Peyer's patch (tissue), 4 donors: ENCODE measurements around the gene ZNF778.
"Not testable (repeated sequence)": the region's sequence is repeated elsewhere in the genome, so short reads cannot be mapped to it uniquely, and the experiment has no call there.

Source experiments
- POLR2A ChIP-seq, 2 donors: fragments of 450-650 bp; IDR thresholded peaks; one replicate each; pipeline ENCODE4 v1.5.1; 2017; ENCODE audit warnings: antibody characterized with exemption in 2 of 2, mild to moderate bottlenecking in 2 of 2, moderate library complexity in 2 of 2
- TF ChIP-seq, protein P1 (sequence below), 6 experiments: fragments of 450-650 bp in 4 of 6; fragments of 200-600 bp in 2 of 6; sonication (generic) in 1 of 6; IDR thresholded peaks; one replicate each; pipeline ENCODE4 v1.5.1; 2017 to 2019; ENCODE audit warnings: antibody characterized with exemption in 6 of 6, mild to moderate bottlenecking in 3 of 6, moderate library complexity in 1 of 6

DNA sequence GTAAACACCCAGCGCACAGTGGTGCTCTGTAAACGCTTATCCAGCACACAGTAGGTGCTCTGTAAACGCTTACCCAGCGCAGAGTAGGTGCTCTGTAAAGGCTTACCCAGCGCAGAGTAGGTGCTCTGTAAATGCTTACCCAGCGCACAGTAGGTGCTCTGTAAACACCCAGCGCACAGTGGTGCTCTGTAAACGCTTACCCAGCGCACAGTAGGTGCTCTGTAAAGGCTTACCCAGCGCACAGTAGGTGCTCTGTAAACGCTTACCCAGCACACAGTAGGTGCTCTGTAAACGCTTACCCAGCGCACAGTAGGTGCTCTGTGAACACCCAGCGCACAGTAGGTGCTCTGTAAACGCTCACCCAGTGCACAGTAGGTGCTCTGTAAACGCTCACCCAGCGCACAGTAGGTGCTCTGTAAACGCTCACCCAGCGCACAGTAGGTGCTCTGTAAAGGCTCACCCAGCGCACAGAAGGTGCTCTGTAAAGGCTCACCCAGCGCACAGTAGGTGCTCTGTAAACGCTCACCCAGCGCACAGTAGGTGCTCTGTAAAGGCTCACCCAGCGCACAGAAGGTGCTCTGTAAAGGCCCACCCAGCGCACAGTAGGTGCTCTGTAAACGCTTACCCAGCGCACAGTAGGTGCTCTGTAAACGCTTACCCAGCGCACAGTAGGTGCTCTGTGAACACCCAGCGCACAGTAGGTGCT, 31.5 kb upstream of the ZNF778 start:
- TF ChIP-seq, protein P1, sequence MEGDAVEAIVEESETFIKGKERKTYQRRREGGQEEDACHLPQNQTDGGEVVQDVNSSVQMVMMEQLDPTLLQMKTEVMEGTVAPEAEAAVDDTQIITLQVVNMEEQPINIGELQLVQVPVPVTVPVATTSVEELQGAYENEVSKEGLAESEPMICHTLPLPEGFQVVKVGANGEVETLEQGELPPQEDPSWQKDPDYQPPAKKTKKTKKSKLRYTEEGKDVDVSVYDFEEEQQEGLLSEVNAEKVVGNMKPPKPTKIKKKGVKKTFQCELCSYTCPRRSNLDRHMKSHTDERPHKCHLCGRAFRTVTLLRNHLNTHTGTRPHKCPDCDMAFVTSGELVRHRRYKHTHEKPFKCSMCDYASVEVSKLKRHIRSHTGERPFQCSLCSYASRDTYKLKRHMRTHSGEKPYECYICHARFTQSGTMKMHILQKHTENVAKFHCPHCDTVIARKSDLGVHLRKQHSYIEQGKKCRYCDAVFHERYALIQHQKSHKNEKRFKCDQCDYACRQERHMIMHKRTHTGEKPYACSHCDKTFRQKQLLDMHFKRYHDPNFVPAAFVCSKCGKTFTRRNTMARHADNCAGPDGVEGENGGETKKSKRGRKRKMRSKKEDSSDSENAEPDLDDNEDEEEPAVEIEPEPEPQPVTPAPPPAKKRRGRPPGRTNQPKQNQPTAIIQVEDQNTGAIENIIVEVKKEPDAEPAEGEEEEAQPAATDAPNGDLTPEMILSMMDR (IDR thresholded peaks at IDR 0.05), result not testable (repeated sequence)
- TF ChIP-seq POLR2A (IDR thresholded peaks at IDR 0.05), result not testable (repeated sequence)
